GM19193 (cell line): ENCODE results near the gene ZBTB20.

Source experiments
- POLR2A ChIP-seq: IDR thresholded peaks from 4 replicates; pipeline ENCODE4 v1.6.1; 2011; ENCODE audit not compliant: insufficient read depth, insufficient read length; ENCODE audit errors: extremely low read depth

ZBTB20 gene

DNA sequence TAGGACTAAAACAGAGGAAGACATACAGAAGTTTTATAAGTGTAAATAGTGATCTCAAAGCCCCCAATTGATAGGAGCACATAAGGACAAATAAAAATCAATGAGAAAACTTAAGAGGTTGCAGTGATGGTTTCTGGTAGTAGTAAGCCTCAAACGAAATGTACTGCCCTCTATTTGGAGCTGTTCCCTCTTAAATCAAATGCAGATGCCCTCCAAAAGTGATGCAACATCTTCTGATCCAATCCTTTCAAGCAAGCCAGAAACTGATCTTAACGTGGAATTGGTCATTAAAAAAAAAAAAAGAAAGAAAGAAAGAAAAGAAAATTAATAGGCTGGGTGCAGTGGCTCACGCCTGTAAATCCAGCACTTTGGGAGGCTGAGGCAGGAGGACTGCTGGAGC is 259.3 kb downstream of the ZBTB20 start:
- TF ChIP-seq POLR2A = no peak

DNA sequence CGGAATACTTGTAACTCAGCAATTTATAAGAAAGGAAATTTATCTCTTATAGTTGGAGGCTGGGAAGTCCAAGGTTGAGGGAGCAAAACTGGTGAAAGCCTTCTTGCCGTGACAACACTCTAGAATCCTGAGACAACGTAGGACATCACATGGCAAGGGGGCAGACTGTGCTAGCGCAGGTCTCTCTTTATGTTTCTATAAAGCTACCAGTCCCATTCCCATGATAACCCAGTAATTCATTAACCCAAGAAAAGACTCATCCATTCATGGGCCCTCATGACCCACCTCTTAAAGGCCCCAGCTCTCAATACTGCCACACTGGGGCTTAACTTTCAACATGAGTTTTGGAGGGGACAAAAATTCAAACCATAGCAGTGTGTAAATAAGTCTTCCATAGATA is 260.2 kb downstream of the ZBTB20 start:
- TF ChIP-seq POLR2A = no peak

DNA sequence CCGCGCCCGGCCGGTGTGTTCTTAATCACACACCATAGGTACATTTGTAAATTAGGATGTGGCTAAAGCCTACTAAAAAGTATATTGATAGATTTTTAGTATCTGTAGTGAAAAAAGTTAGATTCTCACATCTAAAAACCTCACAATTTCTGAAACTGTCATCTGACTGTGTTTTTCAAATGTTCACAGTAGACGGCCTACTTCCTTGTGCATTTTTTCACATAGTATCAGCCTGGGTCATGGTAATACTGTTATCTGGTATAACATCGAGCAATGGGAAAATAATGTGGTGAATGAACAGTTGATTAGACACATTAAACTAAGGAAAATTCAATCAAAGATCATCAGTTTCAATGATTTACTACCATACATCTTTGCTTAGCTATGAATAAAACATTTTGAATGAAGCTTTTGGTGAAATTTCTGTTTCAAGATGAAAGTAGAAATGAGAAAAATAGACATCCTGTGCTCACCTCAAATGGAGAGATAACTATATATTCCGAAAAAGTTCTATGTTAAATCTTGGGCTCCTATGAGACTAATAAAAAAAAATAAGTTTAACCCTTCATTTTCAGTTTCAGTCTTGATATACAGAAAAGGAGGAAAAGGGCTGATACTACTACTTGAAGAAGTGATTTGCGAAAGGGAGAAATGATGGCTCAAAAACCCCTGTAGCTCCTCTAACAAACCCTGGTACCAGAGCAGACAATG is 262.7 kb downstream of the ZBTB20 start:
- TF ChIP-seq POLR2A = no peak

GRCh38 chr3:114880078-114880477 is 267.0 kb downstream of the ZBTB20 start:
- no peak for TF ChIP-seq POLR2A

DNA sequence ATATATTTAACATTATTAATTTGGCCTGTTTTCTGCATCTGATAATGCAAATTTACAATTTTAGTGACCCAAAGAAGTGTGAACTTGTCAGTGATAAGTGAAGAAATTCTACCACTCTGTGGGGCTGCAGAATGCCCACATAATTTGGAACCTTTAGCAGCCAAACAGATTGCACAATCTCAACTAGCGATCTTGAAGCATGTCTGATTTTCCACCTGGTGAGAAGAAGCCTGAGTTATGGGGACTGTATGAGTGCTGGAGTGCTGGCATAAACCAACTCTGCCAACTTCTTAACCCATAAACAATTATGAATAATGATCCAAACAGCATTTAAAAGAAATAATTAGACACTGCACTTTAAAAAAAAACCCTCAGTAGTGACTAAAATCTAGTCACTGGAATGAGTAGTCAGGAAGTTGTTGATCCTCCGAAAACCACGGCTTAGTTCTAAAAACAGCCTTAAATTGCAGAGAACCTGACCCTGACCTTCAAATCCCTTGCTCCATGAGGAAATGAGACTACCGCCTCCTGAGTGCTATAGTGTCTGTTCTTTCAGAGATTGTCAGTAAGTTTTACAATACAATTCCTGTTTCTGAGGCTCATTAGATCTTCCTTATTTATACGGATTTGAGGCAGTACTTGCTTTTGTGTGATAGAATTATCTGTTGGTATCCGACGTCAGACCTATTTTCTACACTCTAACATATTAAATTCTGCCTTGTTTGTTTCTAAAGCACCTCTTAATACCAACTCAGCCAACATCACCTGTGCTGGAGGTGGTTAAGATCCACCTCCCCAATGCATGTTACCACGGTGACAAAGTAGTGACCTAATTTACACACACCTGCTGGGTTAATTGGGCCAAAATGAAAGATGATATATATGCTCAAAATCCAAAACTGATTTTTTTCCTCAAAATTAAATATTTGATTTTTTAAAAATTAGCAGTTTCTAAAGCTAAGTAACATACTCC is 267.7 kb downstream of the ZBTB20 start:
- no peak for TF ChIP-seq POLR2A

- TF ChIP-seq POLR2A = no peak
Measured at GRCh38 chr3:114878114-114878839, 268.8 kb downstream of the ZBTB20 start.

- no peak for TF ChIP-seq POLR2A
Measured at GRCh38 chr3:114877378-114878113, 269.5 kb downstream of the ZBTB20 start.

GRCh38 chr3:114874522-114874971 is 272.5 kb downstream of the ZBTB20 start:
- TF ChIP-seq POLR2A = no peak

- no peak for TF ChIP-seq POLR2A
Measured at GRCh38 chr3:114873591-114873990, 273.5 kb downstream of the ZBTB20 start.

DNA sequence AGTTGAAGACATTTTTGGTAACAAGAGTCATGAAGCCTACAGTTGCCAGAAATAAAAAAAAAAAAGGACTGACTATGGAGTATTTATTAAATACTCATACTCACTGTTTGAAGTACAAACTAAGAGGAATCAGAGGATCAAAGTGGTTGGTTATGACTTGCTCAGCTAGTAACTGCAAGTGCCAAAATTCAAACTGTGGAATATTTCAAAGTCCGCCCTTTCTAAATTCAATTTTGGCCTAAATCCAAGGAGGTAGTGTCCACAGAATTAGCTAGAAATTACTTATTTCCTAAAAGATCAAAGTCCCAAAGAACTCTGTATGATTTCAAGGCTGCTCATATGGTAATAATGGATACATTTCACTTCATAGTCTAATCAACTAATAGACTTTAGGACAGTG is 274.5 kb downstream of the ZBTB20 start:
- TF ChIP-seq POLR2A = no peak

GRCh38 chr3:114872050-114872449 is 275.0 kb downstream of the ZBTB20 start:
- TF ChIP-seq POLR2A = no peak

GRCh38 chr3:114867835-114868503 is 279.1 kb downstream of the ZBTB20 start:
- TF ChIP-seq POLR2A = no peak

DNA sequence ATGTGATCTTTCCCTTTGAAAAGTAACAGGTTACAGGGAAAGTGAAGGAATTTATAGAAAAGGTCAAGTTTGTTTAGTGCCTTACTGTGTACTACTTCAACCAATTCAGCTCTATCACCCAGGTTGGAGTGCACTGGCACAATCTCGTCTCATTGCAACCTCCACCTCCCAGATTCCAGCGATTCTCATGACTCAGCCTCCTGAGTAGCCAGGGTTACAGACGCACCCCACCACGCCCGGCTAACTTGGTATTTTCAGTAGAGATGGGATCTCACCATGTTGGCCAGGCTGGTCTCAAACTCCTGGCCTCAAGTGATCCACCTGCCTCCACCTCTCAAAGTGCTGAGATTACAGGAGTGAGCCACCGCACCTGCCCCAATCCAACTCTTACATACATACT is 279.7 kb downstream of the ZBTB20 start:
- no peak for TF ChIP-seq POLR2A

DNA sequence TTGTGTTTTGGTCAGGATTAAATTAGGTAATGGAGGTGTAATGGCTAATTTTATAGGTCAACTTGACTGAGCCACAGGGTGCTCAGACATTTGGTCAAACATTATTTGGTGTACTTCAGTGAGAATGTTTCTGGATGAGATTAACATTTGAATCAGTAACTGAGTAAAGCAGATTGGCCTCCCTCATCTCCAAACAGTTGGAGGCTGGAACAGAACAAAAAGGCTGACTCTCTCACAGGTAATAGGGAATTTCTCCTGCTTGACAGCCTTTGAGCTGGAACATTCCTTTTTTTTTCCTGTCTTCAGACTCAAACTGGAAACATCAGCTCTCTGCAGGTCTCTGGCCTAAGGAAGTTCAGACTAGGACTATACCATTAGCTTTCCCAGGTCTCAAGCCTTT is 280.7 kb downstream of the ZBTB20 start:
- no peak for TF ChIP-seq POLR2A
